Testis (tissue), 3 donors: ENCODE results near the gene PRKCD. TPM values are rescaled to one million over a fixed set of nuclear protein-coding genes. Genes with fewer than 3 reads are reported as not detected.

ENCODE experiments used
- DNase-seq: peaks from one replicate; pipeline ENCODE4 v3.0.0-alpha.2; 2019
- H3K27ac ChIP-seq, 2 donors: fragments of 200-600 bp; sonication (generic); one replicate each; pipeline ENCODE4 v1.5.1; 2019
- H3K27me3 ChIP-seq: fragments of 200-600 bp; sonication (generic); one replicate; pipeline ENCODE4 v1.5.1; 2019
- H3K36me3 ChIP-seq: fragments of 200-600 bp; sonication (generic); one replicate; pipeline ENCODE4 v1.5.1; 2017; ENCODE audit warnings: low read depth; ENCODE audit errors: missing control alignments
- H3K4me1 ChIP-seq: fragments of 200-600 bp; sonication (generic); one replicate; pipeline ENCODE4 v1.5.1; 2019
- H3K4me3 ChIP-seq, 2 donors: fragments of 200-600 bp; sonication (generic); one replicate each; pipeline ENCODE4 v1.5.1; 2017 to 2019
- H3K9me3 ChIP-seq: fragments of 200-600 bp; sonication (generic); one replicate; pipeline ENCODE4 v1.5.1; 2017
- CTCF ChIP-seq, 3 experiments: fragments of 450-650 bp in 2 of 3; fragments of 200-600 bp in 1 of 3; sonication (generic) in 1 of 3; IDR thresholded peaks; one replicate each; pipeline ENCODE4 v1.5.1; 2016 to 2019; ENCODE audit warnings: antibody characterized with exemption in 3 of 3, mild to moderate bottlenecking in 2 of 3, moderate library complexity in 1 of 3
- POLR2A ChIP-seq: fragments of 450-650 bp; IDR thresholded peaks from one replicate; pipeline ENCODE4 v1.6.1; 2017; ENCODE audit warnings: antibody characterized with exemption, mild to moderate bottlenecking, moderate library complexity
- WGBS, 2 donors: methylation state at CpG; one replicate each; pipeline ENCODE4 v1.1.5; 2018; 5-methylcytosine and 5-hydroxymethylcytosine counted together
- intact Hi-C: fragments of 100-400 bp; cut with DNase I; formaldehyde crosslinking; loops from one replicate; pipeline ENCODE4 v1.15.1; 2023; ENCODE audit warnings: low total_unique reads
- polyA plus RNA-seq: library from polyadenylated mRNA; stranded (reverse); fragments of 350-450 nt; fragmentation: Illumina TruSeq; extraction: RNeasy Lipid Tissue Mini Kit (QIAGEN cat#74804); gene quantifications from one replicate; pipeline ENCODE4 v1.2.3, GENCODE V29; 2014; ENCODE audit warnings: low read depth, low replicate concordance; ENCODE audit not compliant: insufficient read depth
- total RNA-seq, 2 donors: library from RNA; depleted of rRNA; stranded (reverse); fragments of >200 nt; gene quantifications; one replicate each; pipeline ENCODE4 v1.2.3, GENCODE V29; 2016

PRKCD gene
- total and polyA plus RNA-seq, 3 donors from 2014 or later = 36.3 to 44.5 (median 42.3) TPM

GRCh38 chr3:53140847-53141845 is 19.9 kb upstream of the PRKCD start:
- Histone ChIP-seq H3K36me3 (no peaks in the 10 kb centered on the region), H3K9me3 (no peaks in the 10 kb centered on the region), H3K27me3 (no peaks in the 10 kb centered on the region), H3K4me3 (no peak overlapping the region), H3K4me1 (no peaks in the 10 kb centered on the region), H3K27ac (no peak overlapping the region)
- TF ChIP-seq POLR2A = no peak
- no peak for TF ChIP-seq CTCF (IDR thresholded peaks at IDR 0.05)
- intact Hi-C loops = no loop called here
- WGBS, 2 donors = 86 to 87% methylated on average over 6 of the region's 6 CpGs
- no peak for DNase-seq

- no peak for DNase-seq
- no peak overlapping the region for H3K27ac ChIP-seq
- 83 to 86% methylated on average over 3 of the region's 3 CpGs for WGBS, 2 donors
- no peaks in the 10 kb centered on the region for H3K36me3 ChIP-seq
- intact Hi-C loops = no loop called here
- TF ChIP-seq CTCF (IDR thresholded peaks at IDR 0.05) (no peak), POLR2A (no peak)
- H3K4me3 ChIP-seq = no peak overlapping the region
- no peaks in the 10 kb centered on the region for H3K27me3 ChIP-seq
- H3K4me1 ChIP-seq = no peaks in the 10 kb centered on the region
- H3K9me3 ChIP-seq = no peaks in the 10 kb centered on the region
Measured at GRCh38 chr3:53142986-53143385, 18.0 kb upstream of the PRKCD start.

GRCh38 chr3:53144446-53144845 is 16.6 kb upstream of the PRKCD start:
- Histone ChIP-seq H3K4me1 (no peaks in the 10 kb centered on the region), H3K9me3 (no peaks in the 10 kb centered on the region), H3K36me3 (no peaks in the 10 kb centered on the region), H3K4me3 (no peak overlapping the region), H3K27me3 (no peaks in the 10 kb centered on the region), H3K27ac (no peak overlapping the region)
- TF ChIP-seq POLR2A (no peak), CTCF (IDR thresholded peaks at IDR 0.05) (no peak)
- no peak for DNase-seq
- WGBS, 2 donors = 96 to 100% methylated on average over 4 of the region's 4 CpGs
- intact Hi-C loops = no loop called here

- intact Hi-C loops = no loop called here
- DNase-seq = no peak
- Histone ChIP-seq H3K4me1 (no peaks in the 10 kb centered on the region), H3K9me3 (no peaks in the 10 kb centered on the region), H3K27me3 (no peaks in the 10 kb centered on the region), H3K4me3 (no peak overlapping the region), H3K36me3 (no peaks in the 10 kb centered on the region), H3K27ac (no peak overlapping the region)
- no peak for TF ChIP-seq CTCF (IDR thresholded peaks at IDR 0.05)
- TF ChIP-seq POLR2A = no peak
- 85 to 86% methylated on average over 8 to 11 of the region's 11 CpGs for WGBS, 2 donors
Measured at GRCh38 chr3:53144862-53145712, 15.9 kb upstream of the PRKCD start.
